Spinal cord (tissue), 10 donors: ENCODE results near the gene TBC1D2B. TPM values are rescaled to one million over a fixed set of nuclear protein-coding genes. Genes with fewer than 3 reads are reported as not detected.

Experiments used
- DNase-seq, 6 donors: peaks; one replicate each; pipeline versions ENCODE4 v3.0.0 to v3.0.0-alpha.2; 2013 to 2015; ENCODE audit warnings: low spot score in 6 of 6, low read depth in 4 of 6
- H3K27ac ChIP-seq: one replicate; pipeline ENCODE4 v1.5.1; 2013; ENCODE audit warnings: low read depth, low read length, control low read depth
- H3K27me3 ChIP-seq: one replicate; pipeline ENCODE4 v1.6.1; 2013; ENCODE audit warnings: low read length; ENCODE audit not compliant: control insufficient read depth, insufficient read depth
- H3K36me3 ChIP-seq: one replicate; pipeline ENCODE4 v1.6.1; 2013; ENCODE audit warnings: low read length; ENCODE audit not compliant: control insufficient read depth, insufficient read depth
- H3K4me1 ChIP-seq: one replicate; pipeline ENCODE4 v1.6.1; 2013; ENCODE audit warnings: low read length; ENCODE audit not compliant: control insufficient read depth, insufficient read depth
- H3K4me3 ChIP-seq: one replicate; pipeline ENCODE4 v1.5.1; 2013; ENCODE audit warnings: low read depth, low read length, control low read depth
- H3K9me3 ChIP-seq: one replicate; pipeline ENCODE4 v1.6.1; 2013; ENCODE audit warnings: low read length; ENCODE audit not compliant: control insufficient read depth, insufficient read depth
- WGBS: methylation state at CpG from one replicate; pipeline ENCODE4 v1.1.5; 2013; ENCODE audit warnings: missing lambda C conversion rate; ENCODE audit not compliant: insufficient coverage; 5-methylcytosine and 5-hydroxymethylcytosine counted together
- polyA plus RNA-seq, 2 donors: library from polyadenylated mRNA; unstranded; fragments of 120-200 nt; gene quantifications; one replicate each; pipeline ENCODE4 v1.2.1, GENCODE V29; 2013; ENCODE audit not compliant: insufficient read length in 2 of 2
- total RNA-seq, 2 donors: library from RNA; depleted of rRNA in 1 of 2; stranded (reverse); fragments of 120-200 nt in 1 of 2; fragments of >200 nt in 1 of 2; gene quantifications; one replicate each; pipeline versions ENCODE4 v1.2.3 to v1.2.4, GENCODE V29; 2013 to 2014
- donor health status: healthy.

TBC1D2B gene
- total and polyA plus RNA-seq, 4 donors, result 21.0 to 41.7 (median 27.6) TPM

DNA sequence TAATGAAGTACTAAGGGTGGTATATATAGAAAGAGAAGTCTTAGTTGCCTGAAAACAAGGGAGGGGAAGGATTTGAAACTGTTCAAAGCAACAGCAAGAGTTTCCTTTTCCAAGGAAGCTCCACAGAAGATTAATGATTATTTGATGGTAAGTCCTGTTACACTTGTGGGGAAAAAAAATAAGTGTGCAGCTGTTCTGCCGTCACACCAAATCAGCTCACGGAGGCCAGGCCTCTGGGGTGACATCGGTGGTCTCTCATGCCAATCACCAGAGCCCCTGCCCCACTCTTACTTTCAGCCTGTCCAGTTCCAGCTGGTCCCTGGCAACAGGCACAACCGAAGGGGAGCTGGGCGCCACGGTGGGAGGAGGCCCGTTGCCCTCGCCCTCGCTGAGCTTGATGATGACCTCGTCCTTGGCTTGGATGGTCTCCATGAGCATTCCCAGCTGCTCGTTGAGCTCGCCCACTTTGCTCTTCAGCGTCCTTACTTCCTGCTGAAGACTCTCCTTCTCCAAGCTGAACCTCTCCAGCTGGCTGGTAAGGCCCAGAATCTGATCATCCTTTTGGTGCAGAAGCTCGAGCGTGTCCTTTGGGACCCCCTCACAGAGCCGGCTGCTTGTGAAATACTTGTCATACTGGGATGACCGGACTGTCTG lies 53.5 kb downstream of the TBC1D2B start:
- H3K27ac ChIP-seq, result no peak overlapping the region
- 80% methylated on average over 17 of the region's 17 CpGs for WGBS
- DNase-seq, result no peak
- no peaks in the 10 kb centered on the region for H3K27me3 ChIP-seq
- H3K4me1 ChIP-seq, result peaks cover 3% of the 10 kb centered on the region
- no peaks in the 10 kb centered on the region for H3K9me3 ChIP-seq
- H3K36me3 ChIP-seq, result peaks cover 28% of the 10 kb centered on the region
- no peak overlapping the region for H3K4me3 ChIP-seq

DNA sequence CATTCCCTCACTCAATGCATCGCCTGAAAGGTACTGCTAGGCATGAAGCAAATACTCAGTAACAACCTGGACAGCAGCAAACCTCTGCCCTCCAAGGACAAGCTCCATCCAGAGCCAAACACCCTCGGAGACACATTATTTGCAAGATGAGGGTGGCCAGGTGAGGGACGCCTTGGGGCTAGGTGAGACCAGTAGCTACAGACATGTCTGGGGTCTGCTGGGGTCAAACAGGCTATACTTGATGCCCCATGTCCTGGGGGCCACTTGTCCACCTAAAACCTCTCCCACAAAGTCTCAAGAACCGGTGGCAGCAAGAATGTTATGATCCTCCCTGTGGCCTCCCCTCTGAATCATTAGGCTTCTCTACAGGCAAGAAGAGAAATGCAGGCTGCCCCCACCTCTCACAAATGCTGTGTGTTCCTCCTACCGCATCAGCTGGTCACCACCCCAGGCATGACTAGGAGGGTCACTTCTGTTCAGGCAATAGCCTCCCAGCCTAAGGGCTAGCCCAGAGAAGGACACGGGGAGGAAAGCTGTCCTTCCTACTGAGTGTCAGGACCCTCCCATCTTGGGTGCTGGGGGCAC lies 54.3 kb downstream of the TBC1D2B start:
- Histone ChIP-seq H3K27ac (no peak overlapping the region), H3K27me3 (no peaks in the 10 kb centered on the region), H3K4me3 (no peak overlapping the region), H3K4me1 (peaks cover 3% of the 10 kb centered on the region), H3K9me3 (no peaks in the 10 kb centered on the region), H3K36me3 (peaks cover 28% of the 10 kb centered on the region)
- no peak for DNase-seq
- WGBS, result 96% methylated on average over 5 of the region's 6 CpGs

DNA sequence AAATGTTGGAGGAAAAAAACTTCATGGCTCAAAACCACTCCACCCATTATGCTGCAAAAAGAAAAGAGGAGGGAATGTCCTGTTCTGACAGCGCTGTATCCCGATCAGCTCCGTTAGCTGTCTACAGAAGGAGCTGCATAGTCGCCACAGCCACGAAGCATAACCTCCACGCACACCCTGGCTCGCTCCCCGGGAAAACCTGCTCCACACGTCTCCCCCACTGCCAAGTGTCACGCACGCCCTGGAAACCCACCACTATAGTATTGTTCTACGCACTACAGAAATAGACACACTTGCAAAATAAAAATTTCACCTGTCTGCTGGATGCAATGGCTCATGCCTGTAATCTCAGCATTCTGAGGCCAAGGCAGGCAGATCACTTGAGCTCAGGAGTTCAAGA lies 55.8 kb downstream of the TBC1D2B start:
- peaks cover 3% of the 10 kb centered on the region for H3K4me1 ChIP-seq
- H3K4me3 ChIP-seq, result no peak overlapping the region
- H3K36me3 ChIP-seq, result peaks cover 28% of the 10 kb centered on the region
- DNase-seq, result no peak
- H3K27me3 ChIP-seq, result no peaks in the 10 kb centered on the region
- H3K27ac ChIP-seq, result no peak overlapping the region
- WGBS, result 88% methylated on average over 8 of the region's 12 CpGs
- no peaks in the 10 kb centered on the region for H3K9me3 ChIP-seq

DNA sequence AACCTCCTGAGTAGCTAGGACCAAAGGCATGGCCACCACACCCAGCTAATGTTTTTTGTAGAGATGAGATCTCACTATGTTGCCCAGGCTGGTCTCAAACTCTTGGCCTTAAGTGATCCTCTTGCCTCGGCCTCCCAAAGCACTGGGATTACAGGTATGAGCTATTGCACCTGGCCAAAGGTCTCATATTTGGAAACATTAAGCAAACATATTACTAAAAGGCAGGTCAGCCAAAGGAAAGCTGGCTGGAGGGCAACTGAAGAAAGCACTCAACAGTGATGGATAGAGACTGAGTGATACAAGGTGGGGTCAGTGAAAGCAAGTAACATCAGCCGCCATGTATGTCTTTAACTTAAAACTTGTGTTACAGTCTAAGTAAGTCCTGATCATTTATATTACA lies 57.5 kb downstream of the TBC1D2B start:
- H3K4me1 ChIP-seq, result peaks cover 3% of the 10 kb centered on the region
- DNase-seq, result no peak
- H3K27ac ChIP-seq, result no peak overlapping the region
- H3K9me3 ChIP-seq, result no peaks in the 10 kb centered on the region
- H3K27me3 ChIP-seq, result no peaks in the 10 kb centered on the region
- peaks cover 37% of the 10 kb centered on the region for H3K36me3 ChIP-seq
- WGBS, result no CpG with 5 or more reads among the region's 2 CpGs
- no peak overlapping the region for H3K4me3 ChIP-seq

- H3K4me3 ChIP-seq, result no peak overlapping the region
- H3K9me3 ChIP-seq, result no peaks in the 10 kb centered on the region
- peaks cover 2% of the 10 kb centered on the region for H3K4me1 ChIP-seq
- WGBS, result 49% methylated on average over 4 of the region's 11 CpGs
- DNase-seq, result no peak
- H3K27me3 ChIP-seq, result no peaks in the 10 kb centered on the region
- peaks cover 31% of the 10 kb centered on the region for H3K36me3 ChIP-seq
- no peak overlapping the region for H3K27ac ChIP-seq
These were observed 58.4 kb downstream of the TBC1D2B start for GRCh38 chr15:78018946-78019644.

- WGBS, result no CpG with 5 or more reads among the region's 4 CpGs
- no peaks in the 10 kb centered on the region for H3K4me1 ChIP-seq
- peaks cover 30% of the 10 kb centered on the region for H3K36me3 ChIP-seq
- no peak overlapping the region for H3K4me3 ChIP-seq
- DNase-seq, result no peak
- no peaks in the 10 kb centered on the region for H3K9me3 ChIP-seq
- H3K27me3 ChIP-seq, result no peaks in the 10 kb centered on the region
- no peak overlapping the region for H3K27ac ChIP-seq
These were observed 59.1 kb downstream of the TBC1D2B start for GRCh38 chr15:78018445-78018844.

DNA sequence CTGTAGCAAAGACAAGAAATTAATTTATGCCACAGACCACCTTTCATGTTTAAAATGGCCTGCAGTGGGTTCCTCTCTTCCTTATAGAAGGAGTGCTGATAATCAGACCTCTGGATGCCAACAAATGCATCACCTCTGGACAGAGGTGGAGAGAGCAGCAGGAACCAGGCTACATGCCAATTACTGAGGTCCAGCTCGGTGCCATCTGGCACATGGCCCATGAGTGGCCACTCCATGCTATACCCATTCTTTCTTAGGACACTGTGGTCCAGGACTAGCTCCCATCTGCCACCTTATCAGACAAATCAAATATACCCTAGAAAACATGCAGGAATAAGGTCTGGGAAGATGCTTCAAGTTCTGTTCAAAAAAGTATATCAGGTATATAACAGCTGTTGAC lies 60.7 kb downstream of the TBC1D2B start:
- no peak for DNase-seq
- H3K27me3 ChIP-seq, result no peaks in the 10 kb centered on the region
- no peaks in the 10 kb centered on the region for H3K4me1 ChIP-seq
- H3K9me3 ChIP-seq, result no peaks in the 10 kb centered on the region
- WGBS, result 14% methylated on average over 1 of the region's 1 CpG
- H3K36me3 ChIP-seq, result peaks cover 25% of the 10 kb centered on the region
- no peak overlapping the region for H3K4me3 ChIP-seq
- H3K27ac ChIP-seq, result no peak overlapping the region

- H3K9me3 ChIP-seq, result no peaks in the 10 kb centered on the region
- H3K36me3 ChIP-seq, result peaks cover 41% of the 10 kb centered on the region
- no peak overlapping the region for H3K4me3 ChIP-seq
- 96% methylated on average over 7 of the region's 8 CpGs for WGBS
- no peak for DNase-seq
- H3K27me3 ChIP-seq, result no peaks in the 10 kb centered on the region
- H3K27ac ChIP-seq, result no peak overlapping the region
- H3K4me1 ChIP-seq, result peaks cover 11% of the 10 kb centered on the region
These were observed 64.9 kb downstream of the TBC1D2B start for GRCh38 chr15:78012643-78013077.

DNA sequence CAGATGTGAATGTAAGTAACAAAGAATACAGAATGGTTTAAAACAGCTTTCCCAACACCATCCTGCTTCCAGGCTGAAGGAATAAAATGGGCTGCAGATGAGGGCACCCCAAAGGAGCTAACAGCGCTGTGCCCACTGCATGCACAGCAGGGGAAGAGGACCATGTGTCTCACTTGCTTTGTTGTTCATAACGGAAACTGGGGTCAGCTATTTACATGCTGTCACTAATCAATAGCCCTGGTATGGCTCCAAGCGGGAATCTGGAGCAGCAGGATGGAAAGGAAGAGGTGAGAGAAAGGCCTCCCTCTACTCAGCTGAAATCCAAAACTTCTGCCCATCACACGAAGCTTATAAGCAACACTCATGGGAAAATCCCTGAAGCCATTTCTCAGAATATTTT lies 67.4 kb downstream of the TBC1D2B start:
- WGBS, result 80% methylated on average over 1 of the region's 4 CpGs
- peaks cover 37% of the 10 kb centered on the region for H3K36me3 ChIP-seq
- H3K9me3 ChIP-seq, result no peaks in the 10 kb centered on the region
- peaks cover 29% of the 10 kb centered on the region for H3K4me1 ChIP-seq
- no peaks in the 10 kb centered on the region for H3K27me3 ChIP-seq
- no peak overlapping the region for H3K27ac ChIP-seq
- no peak overlapping the region for H3K4me3 ChIP-seq
- no peak for DNase-seq
